ENCODE data around the gene AMBN.
A peak's percentile ranks its signal among the peaks of the same experiment; 100 is the strongest.

The AMBN gene

GRCh38 chr4:70629469-70630090, 37.5 kb downstream of the AMBN start:
- Histone ChIP-seq H3K36me3 (ENCODE audit: control insufficient read depth, low read length) (no peaks in the 10 kb centered on the region), H3K27me3 (ENCODE audit: control insufficient read depth, low read length) (no peaks in the 10 kb centered on the region), H3K79me2 (ENCODE audit: control insufficient read depth, low read length) (no peaks in the 10 kb centered on the region), H3K9me3 (ENCODE audit: control insufficient read depth, insufficient read depth, low read length) (no peaks in the 10 kb centered on the region), H3K4me3 (ENCODE audit: low read length) (0 out of 2 replicates have a peak overlapping the region, but pooled peaks have one; percentile 3), H3F3A (ENCODE audit: control insufficient read depth, insufficient read depth) (0 out of 2 replicates have a peak, but pooled peaks cover 2% of the 10 kb centered on the region), H3K27ac (ENCODE audit: low read depth, low read length) (no peak overlapping the region), H3K4me2 (ENCODE audit: low read length) (peak overlapping the region; percentile 36), H3K9me2 (replicated peaks; ENCODE audit: control insufficient read depth, low read length) (no peaks in the 10 kb centered on the region), H4K20me1 (ENCODE audit: control insufficient read depth, insufficient read depth, low read depth, low read length) (no peaks in the 10 kb centered on the region), H3K4me1 (ENCODE audit: control insufficient read depth, low read length) (peaks cover 28% of the 10 kb centered on the region)
- TF ChIP-seq CTCF (IDR thresholded peaks at IDR 0.05; ENCODE audit: low read depth, low read length, poor library complexity, severe bottlenecking): no peak
- no peak for TF ChIP-seq EZH2phosphoT487 (IDR thresholded peaks at IDR 0.05; ENCODE audit: borderline replicate concordance, low read length)

- Histone ChIP-seq H3F3A (ENCODE audit: control insufficient read depth, insufficient read depth) (0 out of 2 replicates have a peak, but pooled peaks cover 2% of the 10 kb centered on the region), H3K27me3 (ENCODE audit: control insufficient read depth, low read length) (no peaks in the 10 kb centered on the region), H3K4me3 (ENCODE audit: low read length) (no peak overlapping the region), H3K27ac (ENCODE audit: low read depth, low read length) (no peak overlapping the region), H3K4me1 (ENCODE audit: control insufficient read depth, low read length) (peaks cover 28% of the 10 kb centered on the region), H3K36me3 (ENCODE audit: control insufficient read depth, low read length) (no peaks in the 10 kb centered on the region), H3K79me2 (ENCODE audit: control insufficient read depth, low read length) (no peaks in the 10 kb centered on the region), H3K9me2 (replicated peaks; ENCODE audit: control insufficient read depth, low read length) (no peaks in the 10 kb centered on the region), H4K20me1 (ENCODE audit: control insufficient read depth, insufficient read depth, low read depth, low read length) (no peaks in the 10 kb centered on the region), H3K9me3 (ENCODE audit: control insufficient read depth, insufficient read depth, low read length) (no peaks in the 10 kb centered on the region), H3K4me2 (ENCODE audit: low read length) (no peak overlapping the region; the same call in 1 of the 2 replicates)
- TF ChIP-seq CTCF (IDR thresholded peaks at IDR 0.05; ENCODE audit: low read depth, low read length, poor library complexity, severe bottlenecking): no peak
- TF ChIP-seq EZH2phosphoT487 (IDR thresholded peaks at IDR 0.05; ENCODE audit: borderline replicate concordance, low read length): no peak
Measured at GRCh38 chr4:70630162-70630561, 38.1 kb downstream of the AMBN start.

GRCh38 chr4:70632028-70632427, 40.0 kb downstream of the AMBN start:
- Histone ChIP-seq H4K20me1 (ENCODE audit: control insufficient read depth, insufficient read depth, low read depth, low read length) (no peaks in the 10 kb centered on the region), H3K79me2 (ENCODE audit: control insufficient read depth, low read length) (no peaks in the 10 kb centered on the region), H3F3A (ENCODE audit: control insufficient read depth, insufficient read depth) (0 out of 2 replicates have a peak, but pooled peaks cover 2% of the 10 kb centered on the region), H3K27ac (ENCODE audit: low read depth, low read length) (no peak overlapping the region), H3K4me2 (ENCODE audit: low read length) (no peak overlapping the region), H3K27me3 (ENCODE audit: control insufficient read depth, low read length) (no peaks in the 10 kb centered on the region), H3K36me3 (ENCODE audit: control insufficient read depth, low read length) (no peaks in the 10 kb centered on the region), H3K4me3 (ENCODE audit: low read length) (no peak overlapping the region), H3K9me3 (ENCODE audit: control insufficient read depth, insufficient read depth, low read length) (no peaks in the 10 kb centered on the region), H3K4me1 (ENCODE audit: control insufficient read depth, low read length) (peaks cover 23% of the 10 kb centered on the region), H3K9me2 (replicated peaks; ENCODE audit: control insufficient read depth, low read length) (no peaks in the 10 kb centered on the region)
- TF ChIP-seq EZH2phosphoT487 (IDR thresholded peaks at IDR 0.05; ENCODE audit: borderline replicate concordance, low read length) (no peak), CTCF (IDR thresholded peaks at IDR 0.05; ENCODE audit: low read depth, low read length, poor library complexity, severe bottlenecking) (no peak)

Measured in DOHH2 (cell line).